GM12878 (cell line): ENCODE results near the gene FBXW7. TPM values are rescaled to one million over a fixed set of nuclear protein-coding genes. Genes with fewer than 3 reads are reported as not detected.

Experiments
- ATAC-seq: fragments of 200-7000 bp; cut with Tn5 transposase; 3 replicates; pipeline ENCODE4 v1.9.1; 2020; ENCODE audit warnings: mild to moderate bottlenecking, moderate library complexity
- BruUV-seq: library from RNA; stranded (reverse); fragments of 400-500 nt; replicated peaks from 2 replicates; lab custom pipeline; 2021; lab: Mats Ljungman, UMichigan
- CTCF ChIA-PET: fragments of 300-600 bp; sonication (Branson Sonifier 250); formaldehyde crosslinking; extraction: SDS; loops from one replicate; lab custom pipeline; 2021; ENCODE audit warnings: inconsistent platforms; lab: Yijun Ruan, JAX
- POLR2A ChIA-PET: fragments of 350-600 bp; formaldehyde crosslinking; extraction: SDS; loops from one replicate; lab custom pipeline; 2021; ENCODE audit warnings: inconsistent platforms; lab: Charles Lee
- RAD21 ChIA-PET: fragments of 300-600 bp; sonication (Branson Sonifier 250); formaldehyde crosslinking; loops from one replicate; lab custom pipeline; 2023; ENCODE audit warnings: antibody characterized with exemption; ENCODE audit not compliant: unreplicated experiment; lab: Charles Lee
- SMC1A ChIA-PET: fragments of 300-600 bp; sonication (Branson Sonifier 250); formaldehyde crosslinking; loops from one replicate; lab custom pipeline; 2023; ENCODE audit not compliant: unreplicated experiment, uncharacterized antibody; lab: Charles Lee
- DNase-seq: peaks from one replicate; pipeline ENCODE4 v3.0.0-alpha.2; 2011; ENCODE audit warnings: low read depth, low spot score
- FAIRE-seq: peaks from 3 replicates; lab custom pipeline; 2011; peaks lifted over from hg19 to GRCh38; lab: Jason Lieb, UNC
- H2AFZ ChIP-seq: 2 replicates; pipeline ENCODE4 v1.6.0; 2011; ENCODE audit warnings: low read depth, low read length, control low read depth; ENCODE audit not compliant: control insufficient read depth
- H3K27ac ChIP-seq: 2 replicates; pipeline ENCODE4 v1.5.1; 2011; ENCODE audit warnings: control low read depth; ENCODE audit not compliant: control insufficient read depth, insufficient read depth
- H3K27me3 ChIP-seq, 2 experiments: replicated peaks in 1 of 2; 2 replicates each; pipeline versions ENCODE4 v1.6.0 to v1.6.1; 2011; ENCODE audit warnings: low read length in 1 of 2; ENCODE audit not compliant: control insufficient read depth in 2 of 2, insufficient read depth in 2 of 2
- H3K36me3 ChIP-seq, 2 experiments: 2 replicates each; pipeline ENCODE4 v1.5.1; 2011; ENCODE audit warnings: low read length in 1 of 2; ENCODE audit not compliant: control insufficient read depth in 2 of 2, insufficient read depth in 2 of 2
- H3K4me1 ChIP-seq: 2 replicates; pipeline ENCODE4 v1.6.1; 2011; ENCODE audit warnings: mild to moderate bottlenecking, low read length, moderate library complexity, mixed read lengths; ENCODE audit not compliant: control insufficient read depth, insufficient read depth
- H3K4me2 ChIP-seq: 2 replicates; pipeline ENCODE4 v1.6.0; 2011; ENCODE audit warnings: control low read depth; ENCODE audit not compliant: control insufficient read depth, insufficient read depth
- H3K4me3 ChIP-seq: fragments of 200-600 bp; sonication (generic); 2 replicates; pipeline ENCODE4 v1.5.1; 2016
- H3K79me2 ChIP-seq: 2 replicates; pipeline ENCODE4 v1.6.0; 2011; ENCODE audit warnings: low read length; ENCODE audit not compliant: control insufficient read depth, insufficient read depth
- H3K9ac ChIP-seq: 2 replicates; pipeline ENCODE4 v1.8.0; 2011; ENCODE audit warnings: low read length, control low read depth, mixed read lengths; ENCODE audit not compliant: control insufficient read depth, insufficient read depth
- H3K9me3 ChIP-seq: replicated peaks from 3 replicates; pipeline ENCODE4 v1.5.1; 2011; ENCODE audit warnings: mild to moderate bottlenecking, low read length; ENCODE audit not compliant: control insufficient read depth, insufficient read depth
- H4K20me1 ChIP-seq: 2 replicates; pipeline ENCODE4 v1.6.0; 2011; ENCODE audit not compliant: control insufficient read depth, insufficient read depth
- BACH1 ChIP-seq: fragments of 450-650 bp; IDR thresholded peaks from 2 replicates; pipeline ENCODE4 v1.6.1; 2017; ENCODE audit warnings: mild to moderate bottlenecking, borderline replicate concordance
- DPF2 ChIP-seq: fragments of 450-650 bp; IDR thresholded peaks from 2 replicates; pipeline ENCODE4 v1.6.1; 2017; ENCODE audit warnings: mild to moderate bottlenecking
- JUND ChIP-seq: IDR thresholded peaks from 2 replicates; pipeline ENCODE4 v1.6.1; 2012; ENCODE audit warnings: low read depth, mild to moderate bottlenecking, low read length, improper control_type of control experiment, moderate library complexity
- NKRF ChIP-seq: fragments of 450-650 bp; conservative IDR thresholded peaks from 2 replicates; pipeline ENCODE4 v1.6.1; 2017; ENCODE audit warnings: mild to moderate bottlenecking, moderate library complexity
- TAF1 ChIP-seq: IDR thresholded peaks from 2 replicates; pipeline ENCODE4 v1.6.1; 2011; ENCODE audit warnings: mild to moderate bottlenecking, low read depth, low read length, borderline replicate concordance
- WRNIP1 ChIP-seq: IDR thresholded peaks from 2 replicates; pipeline ENCODE4 v1.6.1; 2011; ENCODE audit warnings: low read depth, low read length, improper control_type of control experiment, borderline replicate concordance
- YY1 ChIP-seq: IDR thresholded peaks from 2 replicates; pipeline ENCODE4 v1.6.1; 2011; ENCODE audit warnings: low read depth, mild to moderate bottlenecking, low read length
- ZNF384 ChIP-seq: IDR thresholded peaks from 2 replicates; pipeline ENCODE4 v1.6.1; 2012; ENCODE audit warnings: low read depth, mild to moderate bottlenecking, low read length, improper control_type of control experiment, borderline replicate concordance
- WGBS: methylation state at CpG from one replicate; pipeline ENCODE4 v1.1.6; 2016; ENCODE audit warnings: low lambda C conversion rate; ENCODE audit not compliant: insufficient replicate concordance, insufficient coverage; ENCODE audit errors: missing lambda C conversion rate; 5-methylcytosine and 5-hydroxymethylcytosine counted together
- in situ Hi-C: fragments of 300-500 bp; cut with MboI; formaldehyde crosslinking; loops from 9 replicates; pipeline ENCODE4 v1.14.3; 2018; ENCODE audit warnings: mixed read lengths
- intact Hi-C: fragments of 100-400 bp; cut with micrococcal nuclease; formaldehyde crosslinking; loops from one replicate; pipeline ENCODE4 v1.14.2; 2022; ENCODE audit not compliant: unreplicated experiment
- polyA plus RNA-seq, 11 experiments: library from polyadenylated mRNA; depleted of rRNA in 4 of 11; unstranded in 6 of 11; stranded (reverse) in 5 of 11; fragments of >200 nt; fragmentation: Nextera tagmentation in 4 of 11; fragmentation: Illumina TruSeq in 1 of 11; extraction: Ambion mirVana in 4 of 11; extraction: Trizol in 1 of 11; gene quantifications; 1 replicate in 1 of 11; 2 replicates in 10 of 11; pipeline versions ENCODE4 v1.2.1 to v1.2.3, GENCODE V29; 2011 to 2016; ENCODE audit warnings: inconsistent platforms in 2 of 11, missing spikeins in 2 of 11, low read depth in 1 of 11
- total RNA-seq, 4 experiments: library from RNA; depleted of rRNA in 3 of 4; stranded (reverse); fragments of >200 nt in 3 of 4; fragmentation: Illumina TruSeq in 1 of 4; extraction: Trizol in 1 of 4; gene quantifications; 2 replicates each; pipeline versions ENCODE4 v1.2.1 to v1.2.3, GENCODE V29; 2013 to 2021
- TF ChIP-seq, protein P1 (sequence below), 3 experiments: IDR thresholded peaks in 2 of 3; conservative IDR thresholded peaks in 1 of 3; 2 replicates each; pipeline ENCODE4 v1.5.1; 2011; ENCODE audit warnings: low read depth in 3 of 3, low read length in 3 of 3, mild to moderate bottlenecking in 3 of 3, control low read depth in 2 of 3, moderate library complexity in 2 of 3, inconsistent platforms in 1 of 3, mixed read lengths in 1 of 3; ENCODE audit not compliant: control insufficient read depth in 2 of 3, insufficient read depth in 1 of 3; ENCODE audit errors: extremely low read depth in 1 of 3

FBXW7 gene
- total and polyA plus RNA-seq, 10 of the 15 experiments (the other 5 are each of a cell fraction or from before 2014, with no cell fraction given): 35.8 to 118 (median 47.2) TPM

GRCh38 chr4:152581536-152582160 is 45.8 kb upstream of the FBXW7 start:
- POLR2A ChIA-PET: no interaction called here
- Histone ChIP-seq H3K79me2 (no peaks in the 10 kb centered on the region), H3K4me1 (peaks cover 9% of the 10 kb centered on the region; the same call in 1 of the 2 replicates), H3K9ac (no peak overlapping the region), H3K27ac (no peak overlapping the region), H4K20me1 (no peaks in the 10 kb centered on the region), H3K27me3 (no peaks in the 10 kb centered on the region), H3K4me3 (no peak overlapping the region), H2AFZ (no peak overlapping the region), H3K36me3 (no peaks in the 10 kb centered on the region), H3K9me3 (no peaks in the 10 kb centered on the region; the same call in 1 of the 3 replicates), H3K4me2 (no peak overlapping the region)
- no TSS peak for BruUV-seq
- ATAC-seq: no peak
- WGBS: 68% methylated on average over 3 of the region's 3 CpGs
- intact Hi-C loops (no loop called here), in situ Hi-C loops (no loop called here)
- SMC1A ChIA-PET: interaction anchor here (1.0 to 6.8 kb wide), 2 partner anchors 8 to 54 kb away, joined by 4 to 37 read pairs; no protein-coding TSS in a partner anchor
- CTCF ChIA-PET: interaction anchor here (0.6 kb wide), 1 partner anchor 16 kb away, joined by 3 read pairs; no protein-coding TSS in a partner anchor
- DNase-seq: no peak
- TF ChIP-seq TAF1 (no peak), WRNIP1 (no peak), YY1 (no peak), JUND (no peak)
- RAD21 ChIA-PET: no interaction called here
- no peak for FAIRE-seq

DNA sequence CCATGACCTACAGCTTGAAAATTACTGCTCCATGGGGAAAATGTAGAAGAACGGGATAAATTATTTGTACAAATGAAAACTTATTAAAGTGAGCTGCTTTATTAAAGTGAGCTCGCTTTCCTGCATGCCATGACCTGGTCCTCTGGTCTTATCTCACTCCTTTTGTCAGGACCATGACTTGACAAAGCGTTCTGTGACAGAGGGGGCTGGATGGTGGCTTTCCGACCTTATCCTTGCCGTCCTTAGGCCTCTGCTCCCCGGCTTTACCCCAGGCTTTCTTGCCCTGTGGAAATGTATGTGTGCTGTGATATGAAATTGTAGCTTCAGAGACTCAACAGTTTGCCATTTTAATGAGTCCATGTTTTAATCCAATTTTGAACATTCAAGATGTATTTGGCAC is 44.0 kb upstream of the FBXW7 start:
- H3K27me3 ChIP-seq: no peaks in the 10 kb centered on the region
- ChIA-PET CTCF (interaction anchor here (1.0 to 3.2 kb wide), 3 partner anchors 40 to 97 kb away, joined by 3 to 10 read pairs (median 4); no protein-coding TSS in a partner anchor), RAD21 (interaction anchor here (1.0 to 4.2 kb wide), 2 partner anchors 58 to 81 kb away, joined by 3 to 14 read pairs; no protein-coding TSS in a partner anchor)
- WGBS: 81% methylated on average over 6 of the region's 6 CpGs
- H3K4me1 ChIP-seq: peaks cover 4% of the 10 kb centered on the region; the same call in 1 of the 2 replicates
- no TSS peak for BruUV-seq
- no peak for TF ChIP-seq BACH1
- no peak for TF ChIP-seq ZNF384
- TF ChIP-seq JUND: no peak
- no peak for TF ChIP-seq NKRF
- TF ChIP-seq DPF2: no peak
- TF ChIP-seq WRNIP1: no peak
- TF ChIP-seq, protein P1, sequence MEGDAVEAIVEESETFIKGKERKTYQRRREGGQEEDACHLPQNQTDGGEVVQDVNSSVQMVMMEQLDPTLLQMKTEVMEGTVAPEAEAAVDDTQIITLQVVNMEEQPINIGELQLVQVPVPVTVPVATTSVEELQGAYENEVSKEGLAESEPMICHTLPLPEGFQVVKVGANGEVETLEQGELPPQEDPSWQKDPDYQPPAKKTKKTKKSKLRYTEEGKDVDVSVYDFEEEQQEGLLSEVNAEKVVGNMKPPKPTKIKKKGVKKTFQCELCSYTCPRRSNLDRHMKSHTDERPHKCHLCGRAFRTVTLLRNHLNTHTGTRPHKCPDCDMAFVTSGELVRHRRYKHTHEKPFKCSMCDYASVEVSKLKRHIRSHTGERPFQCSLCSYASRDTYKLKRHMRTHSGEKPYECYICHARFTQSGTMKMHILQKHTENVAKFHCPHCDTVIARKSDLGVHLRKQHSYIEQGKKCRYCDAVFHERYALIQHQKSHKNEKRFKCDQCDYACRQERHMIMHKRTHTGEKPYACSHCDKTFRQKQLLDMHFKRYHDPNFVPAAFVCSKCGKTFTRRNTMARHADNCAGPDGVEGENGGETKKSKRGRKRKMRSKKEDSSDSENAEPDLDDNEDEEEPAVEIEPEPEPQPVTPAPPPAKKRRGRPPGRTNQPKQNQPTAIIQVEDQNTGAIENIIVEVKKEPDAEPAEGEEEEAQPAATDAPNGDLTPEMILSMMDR (IDR thresholded peaks at IDR 0.05 in 2 of 3, conservative IDR thresholded peaks at IDR 0.05 in 1 of 3; ENCODE audit: control insufficient read depth in 2 of 3, extremely low read depth in 1 of 3, insufficient read depth in 1 of 3, low read depth in 3 of 3, low read length in 3 of 3): no peak
- TF ChIP-seq, all 136 proteins: peak for 0
- Histone ChIP-seq H3K9me3 (no peaks in the 10 kb centered on the region), H3K36me3 (no peaks in the 10 kb centered on the region), H3K79me2 (no peaks in the 10 kb centered on the region), H4K20me1 (no peaks in the 10 kb centered on the region), H2AFZ (no peak overlapping the region), H3K9ac (no peak overlapping the region), H3K4me2 (no peak overlapping the region), H3K4me3 (no peak overlapping the region), H3K27ac (no peak overlapping the region)
- ATAC-seq (no peak), FAIRE-seq (no peak), DNase-seq (no peak)
- ChIA-PET SMC1A (interaction anchor here (1.0 to 6.8 kb wide), 8 partner anchors 10 to 126 kb away, joined by 3 to 37 read pairs (median 6); no protein-coding TSS in a partner anchor), POLR2A (no interaction called here)
- in situ Hi-C loops (no loop called here), intact Hi-C loops (no loop called here)
